ENCODE data around the gene HNRNPUL1. TPM values are rescaled to one million over a fixed set of nuclear protein-coding genes. Genes with fewer than 3 reads are reported as not detected.

The HNRNPUL1 gene
- total RNA-seq, 1 experiment from 2014 or later, result 266 TPM

- intact Hi-C loops (cut with micrococcal nuclease; ENCODE audit: unreplicated experiment), result no loop called here
- POLR2A ChIA-PET (ENCODE audit: unreplicated experiment), result no interaction called here
- Histone ChIP-seq H4K20me1 (ENCODE audit: insufficient read depth) (peaks cover 15% of the 10 kb centered on the region), H3K4me2 (no peak overlapping the region), H3K9me2 (ENCODE audit: insufficient read depth) (no peaks in the 10 kb centered on the region), H3K27me3 (ENCODE audit: insufficient read depth, low read depth) (no peaks in the 10 kb centered on the region), H3K9me3 (ENCODE audit: insufficient read depth, low read depth) (no peaks in the 10 kb centered on the region), H3F3A (ENCODE audit: insufficient read depth, low read depth) (peaks cover 18% of the 10 kb centered on the region; the same call in 1 of the 2 replicates), H2AFZ (no peak overlapping the region), H3K79me2 (ENCODE audit: low read depth) (no peaks in the 10 kb centered on the region), H3K27ac (no peak overlapping the region), H3K4me3 (no peak overlapping the region), H3K4me1 (replicated peaks; ENCODE audit: insufficient read depth) (no peaks in the 10 kb centered on the region), H3K36me3 (ENCODE audit: low read depth) (peaks cover 32% of the 10 kb centered on the region)
- no TSS peak for BruUV-seq (replicated peaks)
- DNase-seq, result no peak
- CTCF ChIA-PET, result no interaction called here
- TF ChIP-seq CTCF (conservative IDR thresholded peaks at IDR 0.05) (no peak), EZH2 (IDR thresholded peaks at IDR 0.05; ENCODE audit: low read depth) (no peak)
Observed at GRCh38 chr19:41299755-41300089, 35.5 kb downstream of the HNRNPUL1 start.

- intact Hi-C loops (cut with micrococcal nuclease; ENCODE audit: unreplicated experiment), result no loop called here
- BruUV-seq (replicated peaks), result no TSS peak
- H2AFZ ChIP-seq, result no peak overlapping the region
- POLR2A ChIA-PET (ENCODE audit: unreplicated experiment), result interaction anchor here (0.5 to 0.6 kb wide), 2 partner anchors 346 to 490 kb away, joined by 4 read pairs; no protein-coding TSS in a partner anchor
- CTCF ChIA-PET, result interaction anchor here (0.6 kb wide), 1 partner anchor 21 kb away, joined by 3 read pairs; no protein-coding TSS in a partner anchor
- no peaks in the 10 kb centered on the region for H3K79me2 ChIP-seq (ENCODE audit: low read depth)
- H3K9me2 ChIP-seq (ENCODE audit: insufficient read depth), result no peaks in the 10 kb centered on the region
- no peaks in the 10 kb centered on the region for H3K4me1 ChIP-seq (replicated peaks; ENCODE audit: insufficient read depth)
- H3K4me3 ChIP-seq, result no peak overlapping the region
- DNase-seq, result no peak
- no peaks in the 10 kb centered on the region for H3K9me3 ChIP-seq (ENCODE audit: insufficient read depth, low read depth)
- H3K27me3 ChIP-seq (ENCODE audit: insufficient read depth, low read depth), result no peaks in the 10 kb centered on the region
- peaks cover 26% of the 10 kb centered on the region for H3K36me3 ChIP-seq (ENCODE audit: low read depth)
- H3K27ac ChIP-seq, result no peak overlapping the region
- peaks cover 15% of the 10 kb centered on the region for H4K20me1 ChIP-seq (ENCODE audit: insufficient read depth)
- H3F3A ChIP-seq (ENCODE audit: insufficient read depth, low read depth), result peaks cover 18% of the 10 kb centered on the region; the same call in 1 of the 2 replicates
- TF ChIP-seq EZH2 (IDR thresholded peaks at IDR 0.05; ENCODE audit: low read depth), result no peak
- H3K4me2 ChIP-seq, result no peak overlapping the region
Observed at GRCh38 chr19:41300555-41300954, 36.4 kb downstream of the HNRNPUL1 start.

GRCh38 chr19:41302624-41303351 lies 38.6 kb downstream of the HNRNPUL1 start:
- no peaks in the 10 kb centered on the region for H3K4me1 ChIP-seq (replicated peaks; ENCODE audit: insufficient read depth)
- DNase-seq, result no peak
- no peak overlapping the region for H3K4me2 ChIP-seq
- H3K9me3 ChIP-seq (ENCODE audit: insufficient read depth, low read depth), result no peaks in the 10 kb centered on the region
- peaks cover 30% of the 10 kb centered on the region for H3F3A ChIP-seq (ENCODE audit: insufficient read depth, low read depth)
- peaks cover 23% of the 10 kb centered on the region; the same call in 1 of the 2 replicates for H3K36me3 ChIP-seq (ENCODE audit: low read depth)
- no peak overlapping the region for H3K4me3 ChIP-seq
- H3K27me3 ChIP-seq (ENCODE audit: insufficient read depth, low read depth), result no peaks in the 10 kb centered on the region
- H4K20me1 ChIP-seq (ENCODE audit: insufficient read depth), result no peaks in the 10 kb centered on the region
- no peak overlapping the region for H3K27ac ChIP-seq
- H2AFZ ChIP-seq, result no peak overlapping the region
- BruUV-seq (replicated peaks), result no TSS peak
- ChIA-PET CTCF (interaction anchor here (0.7 kb wide), 1 partner anchor 94 kb away, joined by 5 read pairs; no protein-coding TSS in a partner anchor), POLR2A (ENCODE audit: unreplicated experiment) (no interaction called here)
- H3K79me2 ChIP-seq (ENCODE audit: low read depth), result no peaks in the 10 kb centered on the region
- intact Hi-C loops (cut with micrococcal nuclease; ENCODE audit: unreplicated experiment), result no loop called here
- no peaks in the 10 kb centered on the region for H3K9me2 ChIP-seq (ENCODE audit: insufficient read depth)
- no peak for TF ChIP-seq CTCF (conservative IDR thresholded peaks at IDR 0.05)
- no peak for TF ChIP-seq EZH2 (IDR thresholded peaks at IDR 0.05; ENCODE audit: low read depth)
